ENCODE results near the gene EHMT2.
"Not testable (repeated sequence)": the region's sequence is repeated elsewhere in the genome, so short reads cannot be mapped to it uniquely, and the experiment has no call there.

DNA sequence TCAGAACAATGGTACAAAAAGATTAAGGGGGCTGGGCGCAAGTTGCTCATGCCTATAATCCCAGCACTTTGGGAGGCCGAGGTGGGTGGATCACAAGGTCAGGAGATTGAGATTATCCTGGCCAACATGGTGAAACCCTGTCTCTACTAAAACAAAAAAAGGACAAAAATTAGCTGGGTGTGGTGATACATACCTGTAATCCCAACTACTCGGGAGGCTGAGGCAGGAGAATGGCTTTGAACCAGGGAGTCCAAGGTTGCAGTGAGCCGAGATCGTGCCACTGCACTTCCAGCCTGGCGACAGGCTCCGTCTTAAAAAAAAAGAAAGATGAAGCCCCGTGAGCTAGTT lies 57.7 kb downstream of the EHMT2 start:
- TF ChIP-seq CTCF (IDR thresholded peaks at IDR 0.05; ENCODE audit: low read depth, low read length); EZH2phosphoT487 (IDR thresholded peaks at IDR 0.05; ENCODE audit: low read depth): not testable (repeated sequence)

Measured in OCI-LY3 (cell line).